ENCODE measurements around the gene KRTAP10-1. TPM values are rescaled to one million over a fixed set of nuclear protein-coding genes. Genes with fewer than 3 reads are reported as not detected.

Gene KRTAP10-1
- total RNA-seq, 2 donors from 2014 or later: not detected

- TF ChIP-seq, protein P1, sequence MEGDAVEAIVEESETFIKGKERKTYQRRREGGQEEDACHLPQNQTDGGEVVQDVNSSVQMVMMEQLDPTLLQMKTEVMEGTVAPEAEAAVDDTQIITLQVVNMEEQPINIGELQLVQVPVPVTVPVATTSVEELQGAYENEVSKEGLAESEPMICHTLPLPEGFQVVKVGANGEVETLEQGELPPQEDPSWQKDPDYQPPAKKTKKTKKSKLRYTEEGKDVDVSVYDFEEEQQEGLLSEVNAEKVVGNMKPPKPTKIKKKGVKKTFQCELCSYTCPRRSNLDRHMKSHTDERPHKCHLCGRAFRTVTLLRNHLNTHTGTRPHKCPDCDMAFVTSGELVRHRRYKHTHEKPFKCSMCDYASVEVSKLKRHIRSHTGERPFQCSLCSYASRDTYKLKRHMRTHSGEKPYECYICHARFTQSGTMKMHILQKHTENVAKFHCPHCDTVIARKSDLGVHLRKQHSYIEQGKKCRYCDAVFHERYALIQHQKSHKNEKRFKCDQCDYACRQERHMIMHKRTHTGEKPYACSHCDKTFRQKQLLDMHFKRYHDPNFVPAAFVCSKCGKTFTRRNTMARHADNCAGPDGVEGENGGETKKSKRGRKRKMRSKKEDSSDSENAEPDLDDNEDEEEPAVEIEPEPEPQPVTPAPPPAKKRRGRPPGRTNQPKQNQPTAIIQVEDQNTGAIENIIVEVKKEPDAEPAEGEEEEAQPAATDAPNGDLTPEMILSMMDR (conservative IDR thresholded peaks at IDR 0.05): no peak
- H3K4me3 ChIP-seq (ENCODE audit: low read length): no peak overlapping the region
- H3K27me3 ChIP-seq (ENCODE audit: control insufficient read depth, insufficient read depth, low read length, poor library complexity, severe bottlenecking): no peaks in the 10 kb centered on the region
- H3K36me3 Mint-ChIP-seq (ENCODE audit: low read depth): no peaks in the 10 kb centered on the region
- 79 to 86% methylated on average over 8 to 14 of the region's 14 CpGs for whole genome bisulfite sequencing, 2 experiments (ENCODE audit: insufficient coverage in 1 of 2, insufficient read length in 1 of 2)
- H3K9me3 ChIP-seq (ENCODE audit: control insufficient read depth, low read length): no peaks in the 10 kb centered on the region
- no peak overlapping the region for H3K9ac ChIP-seq (ENCODE audit: extremely low read depth, low read length, poor library complexity, severe bottlenecking)
- H3K27ac Mint-ChIP-seq: no peak overlapping the region
- H3K27ac ChIP-seq (ENCODE audit: low read depth, low read length): no peak overlapping the region
- no peaks in the 10 kb centered on the region for H3K9me3 Mint-ChIP-seq
- no peaks in the 10 kb centered on the region for H3K27me3 Mint-ChIP-seq (ENCODE audit: insufficient read depth)
- H3K4me1 Mint-ChIP-seq: no peaks in the 10 kb centered on the region
- no peaks in the 10 kb centered on the region for H3K4me1 ChIP-seq (ENCODE audit: control insufficient read depth, insufficient read depth, low read length)
- DNase-seq: no peak
- H3K36me3 ChIP-seq (ENCODE audit: control insufficient read depth, insufficient read depth, low read length): no peaks in the 10 kb centered on the region
- no peak overlapping the region for H3K4me3 Mint-ChIP-seq
Measured at GRCh38 chr21:44539046-44539445, 949 bp downstream of the KRTAP10-1 start.

GRCh38 chr21:44537930-44538911, 1.8 kb downstream of the KRTAP10-1 start:
- Histone ChIP-seq H3K27ac (ENCODE audit: low read depth, low read length) (no peak overlapping the region), H3K9ac (ENCODE audit: extremely low read depth, low read length, poor library complexity, severe bottlenecking) (no peak overlapping the region), H3K9me3 (ENCODE audit: control insufficient read depth, low read length) (no peaks in the 10 kb centered on the region), H3K4me1 (ENCODE audit: control insufficient read depth, insufficient read depth, low read length) (no peaks in the 10 kb centered on the region), H3K27me3 (ENCODE audit: control insufficient read depth, insufficient read depth, low read length, poor library complexity, severe bottlenecking) (no peaks in the 10 kb centered on the region), H3K36me3 (ENCODE audit: control insufficient read depth, insufficient read depth, low read length) (no peaks in the 10 kb centered on the region), H3K4me3 (ENCODE audit: low read length) (no peak overlapping the region)
- TF ChIP-seq, protein P1 (conservative IDR thresholded peaks at IDR 0.05): no peak
- Mint-ChIP-seq H3K36me3 (ENCODE audit: low read depth) (no peaks in the 10 kb centered on the region), H3K27ac (no peak overlapping the region), H3K4me3 (no peak overlapping the region), H3K27me3 (ENCODE audit: insufficient read depth) (no peaks in the 10 kb centered on the region), H3K4me1 (no peaks in the 10 kb centered on the region), H3K9me3 (no peaks in the 10 kb centered on the region)
- WGBS, 2 experiments (ENCODE audit: insufficient coverage in 1 of 2, insufficient read length in 1 of 2): 93 to 96% methylated on average over 15 to 33 of the region's 33 CpGs
- DNase-seq: no peak

- Mint-ChIP-seq H3K4me1 (no peaks in the 10 kb centered on the region), H3K36me3 (ENCODE audit: low read depth) (no peaks in the 10 kb centered on the region), H3K4me3 (no peak overlapping the region), H3K27me3 (ENCODE audit: insufficient read depth) (no peaks in the 10 kb centered on the region), H3K27ac (no peak overlapping the region), H3K9me3 (no peaks in the 10 kb centered on the region)
- Histone ChIP-seq H3K4me1 (ENCODE audit: control insufficient read depth, insufficient read depth, low read length) (no peaks in the 10 kb centered on the region), H3K9me3 (ENCODE audit: control insufficient read depth, low read length) (no peaks in the 10 kb centered on the region), H3K27me3 (ENCODE audit: control insufficient read depth, insufficient read depth, low read length, poor library complexity, severe bottlenecking) (no peaks in the 10 kb centered on the region), H3K27ac (ENCODE audit: low read depth, low read length) (no peak overlapping the region), H3K36me3 (ENCODE audit: control insufficient read depth, insufficient read depth, low read length) (no peaks in the 10 kb centered on the region), H3K4me3 (ENCODE audit: low read length) (no peak overlapping the region), H3K9ac (ENCODE audit: extremely low read depth, low read length, poor library complexity, severe bottlenecking) (no peak overlapping the region)
- 77 to 84% methylated on average over 6 to 7 of the region's 7 CpGs for WGBS, 2 experiments (ENCODE audit: insufficient coverage in 1 of 2, insufficient read length in 1 of 2)
- TF ChIP-seq, protein P1 (conservative IDR thresholded peaks at IDR 0.05): no peak
- peak; percentile 37 for DNase-seq
Measured at GRCh38 chr21:44535963-44536362, 4.0 kb downstream of the KRTAP10-1 start.

All from endodermal cell (in vitro differentiated cells).